T-helper 1 cell treated with Interleukin-12 subunit alpha and Interleukin-12 subunit beta and Interleukin-4 antibody, amounts not matched to agents 30 ng/mL and 1 ng/mL, for 36 hours (primary cell): Measurements from ENCODE around the gene GRAP. TPM values are rescaled to one million over a fixed set of nuclear protein-coding genes. Genes with fewer than 3 reads are reported as not detected.

Experiments
- intact Hi-C: fragments of 100-400 bp; cut with micrococcal nuclease; formaldehyde crosslinking; loops from one replicate; pipeline ENCODE4 v1.15.1; 2024
- total RNA-seq: library from RNA; stranded (reverse); gene quantifications from 2 replicates; pipeline ENCODE4 v1.2.3, GENCODE V29; 2022

Gene GRAP
- total RNA-seq, 1 donor from 2014 or later: 28.5 TPM

DNA sequence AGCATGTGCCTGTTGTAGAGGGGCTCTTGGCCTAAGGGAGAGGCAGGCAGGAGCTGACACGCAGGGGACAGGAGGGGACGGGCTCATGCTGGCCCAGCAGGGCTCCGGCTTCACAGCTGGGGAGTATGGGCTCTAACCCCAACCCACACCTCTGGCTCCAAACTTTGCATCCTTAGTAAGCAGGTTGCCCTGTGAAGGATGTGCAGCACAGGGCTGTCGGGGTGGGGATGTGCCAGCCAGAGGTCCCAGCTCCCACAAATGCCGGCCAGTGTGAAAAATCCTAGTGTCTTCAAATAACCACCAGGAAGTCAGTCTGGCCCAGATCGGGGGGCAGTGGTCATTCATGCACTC lies 28.2 kb downstream of the GRAP start:
- intact Hi-C loops: no loop called here

DNA sequence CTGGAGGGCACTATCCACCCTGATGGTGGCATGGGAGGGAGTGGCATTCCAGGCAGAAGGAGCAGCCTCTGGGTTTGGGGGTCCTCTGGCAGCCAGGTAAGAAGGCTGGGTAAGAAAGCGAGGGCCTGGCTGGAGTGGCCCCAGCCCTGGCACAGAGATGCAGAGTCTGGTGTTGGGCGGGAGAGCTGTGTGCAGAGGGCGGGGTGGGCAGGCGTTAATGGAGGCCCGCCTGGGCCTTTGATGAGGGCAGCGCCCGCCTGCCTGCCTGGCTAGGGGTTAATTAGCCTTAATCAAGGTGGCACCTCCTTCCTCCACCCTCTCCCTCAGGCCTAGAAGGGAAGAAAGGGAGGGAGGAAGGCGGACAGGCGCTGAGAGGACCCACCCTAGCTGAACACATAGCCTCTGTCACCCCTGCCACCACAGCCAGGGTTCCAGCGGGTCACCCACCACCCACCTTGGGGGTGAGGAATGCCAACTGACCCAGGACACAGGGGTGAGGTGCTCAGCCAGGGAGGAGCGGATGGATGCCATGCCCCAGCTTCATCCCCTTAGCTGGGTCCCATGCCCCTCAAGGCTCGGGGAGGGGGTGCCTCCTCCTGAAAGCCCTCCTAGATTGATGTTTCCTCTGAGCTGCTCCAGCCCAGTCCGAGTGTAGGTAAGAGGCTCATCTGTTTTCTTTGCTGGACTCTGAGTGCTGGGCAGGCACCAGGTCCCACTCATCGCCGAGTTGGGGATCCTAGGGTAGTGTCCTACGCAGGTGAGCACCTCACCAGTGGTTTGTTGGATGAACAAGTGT lies 28.8 kb downstream of the GRAP start:
- intact Hi-C loops: no loop called here

DNA sequence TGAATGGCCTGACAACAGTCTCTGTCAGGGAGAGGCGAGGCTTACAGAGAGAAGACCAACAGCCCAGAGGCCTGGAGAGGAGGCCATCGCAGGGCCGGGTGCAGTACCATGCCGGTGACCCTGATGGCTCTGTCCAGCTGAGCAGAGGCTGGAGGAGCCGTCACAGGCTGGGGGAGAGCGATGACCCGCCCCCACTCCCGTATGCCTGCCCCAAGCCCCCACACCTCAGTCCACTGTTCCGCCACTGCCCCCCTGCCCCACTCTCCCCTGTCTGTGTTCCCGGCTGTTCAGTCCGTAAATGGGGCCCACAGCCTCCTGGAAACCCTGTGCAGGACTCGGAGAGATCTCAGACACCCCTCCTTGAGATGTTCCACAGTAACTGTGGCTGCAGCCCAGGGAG lies 29.4 kb downstream of the GRAP start:
- intact Hi-C loops: no loop called here

DNA sequence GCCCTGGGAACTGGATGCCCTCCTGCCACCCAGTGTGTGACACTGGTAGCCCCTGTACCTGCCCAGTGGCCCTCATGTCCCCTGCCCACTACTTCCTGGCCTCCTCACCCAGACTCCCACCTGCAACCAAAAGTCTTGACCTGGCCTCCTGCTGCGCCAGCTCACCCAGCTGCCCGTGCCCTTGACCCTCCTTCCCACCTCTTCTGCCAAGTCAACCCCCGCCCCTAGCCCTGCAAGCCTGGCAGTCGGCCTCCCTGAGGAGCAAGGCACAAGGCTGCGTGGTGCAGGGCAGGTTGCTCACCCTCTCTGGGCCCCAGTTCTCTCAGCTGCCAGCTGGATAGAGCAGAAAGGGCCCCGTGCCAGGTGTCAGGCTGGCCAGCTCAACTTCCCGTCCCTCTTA lies 29.9 kb downstream of the GRAP start:
- intact Hi-C loops: no loop called here

DNA sequence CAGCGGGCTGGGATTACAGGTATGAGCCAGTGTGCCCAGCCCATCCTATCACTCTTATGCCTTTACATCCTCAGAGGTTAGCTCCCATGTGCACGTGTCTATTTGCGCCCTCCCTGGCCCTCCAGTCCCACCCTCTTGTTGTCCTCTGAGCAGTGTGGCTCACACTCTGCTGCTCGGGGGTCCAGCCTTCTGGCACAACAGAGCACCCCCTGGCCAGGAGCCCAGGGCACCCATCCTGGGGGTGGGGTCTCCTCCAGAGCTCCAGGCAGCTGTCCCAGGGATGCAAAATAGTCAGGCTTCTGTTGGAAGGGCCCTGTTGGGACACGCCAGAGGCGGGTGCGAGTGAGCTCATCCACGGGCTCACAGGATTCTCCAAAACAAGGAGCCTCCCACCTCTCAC lies 30.5 kb downstream of the GRAP start:
- intact Hi-C loops: no loop called here

GRCh38 chr17:19015428-19015827 lies 31.3 kb downstream of the GRAP start:
- intact Hi-C loops: no loop called here

DNA sequence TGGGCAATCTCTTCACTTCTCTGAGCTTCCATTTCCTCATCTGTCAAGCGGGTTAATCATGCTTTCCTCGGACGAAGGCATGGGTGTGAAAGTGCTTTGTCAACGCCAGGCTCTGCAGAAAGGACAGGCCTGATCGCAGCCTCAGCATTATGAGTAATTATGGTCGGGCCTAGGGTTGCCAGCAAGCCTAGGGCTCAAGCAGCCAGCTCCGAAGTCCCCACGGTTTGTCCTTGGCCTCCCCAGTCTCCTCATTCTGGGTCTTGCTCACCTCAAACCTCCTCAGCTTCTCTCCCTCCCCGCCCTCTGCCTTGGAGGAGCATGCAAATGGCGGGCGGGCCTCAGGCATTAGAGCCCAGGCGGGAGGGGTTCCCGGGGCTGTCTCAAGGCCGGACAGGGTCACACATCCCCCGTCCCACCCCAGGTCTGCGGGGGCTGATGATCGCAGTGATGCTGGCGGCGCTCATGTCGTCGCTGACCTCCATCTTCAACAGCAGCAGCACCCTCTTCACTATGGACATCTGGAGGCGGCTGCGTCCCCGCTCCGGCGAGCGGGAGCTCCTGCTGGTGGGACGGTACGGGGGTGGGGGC lies 32.0 kb downstream of the GRAP start:
- intact Hi-C loops: no loop called here

GRCh38 chr17:19013806-19014627 lies 32.7 kb downstream of the GRAP start:
- intact Hi-C loops: no loop called here

DNA sequence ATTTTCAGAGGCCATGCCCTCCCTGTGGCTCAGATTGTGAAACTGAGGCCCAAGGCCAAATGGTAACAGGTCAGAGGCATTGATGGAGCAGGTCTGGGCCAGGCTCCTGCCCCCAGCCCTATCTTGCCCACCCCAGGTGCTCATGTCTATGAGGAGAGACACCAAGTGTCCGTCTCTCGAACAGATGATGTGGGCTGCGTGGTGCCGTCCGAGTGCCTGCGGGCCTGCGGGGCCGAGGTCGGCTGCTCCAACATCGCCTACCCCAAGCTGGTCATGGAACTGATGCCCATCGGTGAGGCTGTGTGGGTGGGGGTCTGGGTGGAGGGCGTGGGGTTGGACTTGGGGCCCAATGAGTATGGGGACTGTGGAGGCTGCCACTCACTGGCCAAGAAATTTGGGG lies 33.5 kb downstream of the GRAP start:
- intact Hi-C loops: no loop called here

DNA sequence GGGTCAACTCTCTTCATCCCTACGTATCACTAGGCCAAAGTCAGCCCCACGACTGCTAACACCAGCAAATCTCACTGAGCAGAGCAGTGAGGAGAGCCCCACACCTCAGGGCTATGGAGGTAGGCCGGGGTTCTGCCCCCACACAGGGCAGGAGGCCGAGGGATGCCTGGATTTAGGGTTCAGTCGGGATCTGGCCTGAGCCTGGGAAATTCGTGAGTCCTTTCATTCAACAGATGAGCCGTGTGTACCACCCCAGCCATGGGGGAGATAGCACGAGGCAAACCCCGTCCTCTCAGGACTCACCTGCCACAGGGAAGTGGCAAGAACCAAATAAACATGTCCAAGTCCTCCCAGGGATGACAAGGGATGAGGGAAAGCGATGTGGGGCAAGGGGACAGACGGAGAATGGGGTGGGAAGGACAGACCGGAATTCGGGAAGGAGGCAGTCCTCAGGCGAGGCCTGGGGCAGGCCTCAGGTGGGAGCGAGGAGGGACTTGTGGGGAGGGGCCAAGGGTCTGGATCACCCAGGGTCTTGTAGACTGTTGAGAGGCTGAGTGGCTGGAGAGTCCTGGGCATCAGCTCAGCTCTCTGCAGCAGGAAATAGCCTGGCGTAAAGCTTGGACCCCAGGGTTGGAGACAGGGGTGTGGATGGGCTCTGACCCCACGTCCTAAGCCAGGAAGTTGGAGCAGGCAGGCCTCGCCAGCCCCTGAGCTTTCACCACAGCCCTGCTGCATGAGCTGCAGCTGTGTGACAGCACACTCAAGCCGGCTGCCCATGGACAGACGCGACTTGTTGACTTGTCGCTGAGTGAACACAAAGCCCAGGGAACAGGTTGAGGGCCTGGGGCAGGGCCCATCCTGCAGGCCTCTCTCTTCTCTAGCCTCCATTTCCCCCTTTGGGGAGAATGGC lies 34.3 kb downstream of the GRAP start:
- intact Hi-C loops: no loop called here

GRCh38 chr17:19011581-19011980 lies 35.2 kb downstream of the GRAP start:
- intact Hi-C loops: no loop called here

DNA sequence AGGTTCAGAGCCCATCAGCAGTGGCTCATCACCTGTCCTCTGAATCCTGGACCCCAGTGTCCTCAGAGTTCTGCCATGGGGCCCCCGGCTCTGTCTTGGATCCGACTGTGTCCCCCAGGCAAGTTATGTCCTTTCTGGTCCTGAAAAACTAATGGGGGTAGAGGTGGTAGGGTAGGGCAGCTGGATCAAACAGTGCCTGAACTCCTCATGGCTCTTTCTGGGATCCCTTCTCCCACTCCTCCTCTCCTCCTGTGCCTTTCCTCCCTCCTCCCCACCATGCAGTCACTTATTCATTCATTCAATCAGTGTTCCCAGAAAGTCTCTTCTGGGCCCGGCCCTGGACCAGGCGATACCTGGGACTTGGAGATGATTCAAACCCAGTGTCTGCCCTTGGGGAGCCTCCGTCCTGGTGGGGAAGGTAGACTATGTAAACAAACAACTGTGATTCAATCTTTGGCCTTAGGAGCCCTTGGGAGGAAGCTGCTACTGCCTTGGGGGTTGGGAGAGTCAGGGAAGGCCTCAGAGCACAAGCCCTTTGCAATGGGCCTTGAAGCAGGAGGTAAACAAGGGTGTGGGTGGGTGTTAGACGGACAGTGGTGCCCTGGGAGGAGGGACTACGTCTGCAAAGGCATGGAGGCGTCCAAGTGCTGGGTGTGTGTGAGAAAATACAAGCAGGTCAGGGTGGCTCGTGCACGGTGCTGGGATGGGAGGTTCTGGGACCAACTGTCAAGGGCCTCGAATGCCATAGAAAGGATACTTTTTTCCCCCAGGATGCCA lies 35.8 kb downstream of the GRAP start:
- intact Hi-C loops: no loop called here

DNA sequence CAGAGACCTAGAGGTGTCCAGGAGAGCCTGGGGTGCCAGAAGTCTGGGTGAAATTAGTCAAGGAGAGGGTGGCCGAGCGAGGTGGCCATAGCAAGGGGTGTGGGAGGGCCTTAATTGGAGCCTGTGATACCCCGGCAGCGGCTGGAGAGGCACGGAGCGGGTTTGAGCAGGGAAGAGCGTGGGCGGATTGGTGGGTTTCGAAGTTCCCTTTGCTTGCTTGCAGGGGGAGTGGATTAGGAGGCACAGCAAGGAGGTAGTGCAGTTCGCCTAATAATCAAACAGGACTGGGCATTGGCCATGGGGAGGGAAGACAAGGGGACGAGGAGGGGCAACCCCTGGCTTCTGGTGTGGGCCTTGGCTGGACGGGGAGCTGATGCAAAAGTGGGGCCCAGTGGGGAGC lies 36.8 kb downstream of the GRAP start:
- intact Hi-C loops: no loop called here

DNA sequence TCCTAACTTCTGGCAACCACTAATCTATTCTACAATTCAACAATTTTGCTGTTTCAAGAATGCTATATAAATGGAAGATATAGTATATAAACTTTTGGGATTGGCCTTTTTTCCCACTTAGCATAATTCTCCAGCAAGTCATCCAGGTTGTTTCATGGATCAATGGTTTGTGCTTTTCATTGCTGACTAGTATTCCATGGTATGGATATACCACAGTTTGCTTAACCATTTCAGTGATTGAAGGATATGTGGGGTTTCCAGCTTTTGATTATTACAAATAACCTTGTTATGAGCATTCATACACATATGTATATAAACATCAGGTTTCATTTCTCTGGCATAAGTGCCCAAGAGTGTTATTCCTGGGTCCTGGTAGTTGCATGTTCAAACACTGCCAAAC lies 40.1 kb downstream of the GRAP start:
- intact Hi-C loops: no loop called here

GRCh38 chr17:19005789-19006430 lies 40.8 kb downstream of the GRAP start:
- intact Hi-C loops: no loop called here

DNA sequence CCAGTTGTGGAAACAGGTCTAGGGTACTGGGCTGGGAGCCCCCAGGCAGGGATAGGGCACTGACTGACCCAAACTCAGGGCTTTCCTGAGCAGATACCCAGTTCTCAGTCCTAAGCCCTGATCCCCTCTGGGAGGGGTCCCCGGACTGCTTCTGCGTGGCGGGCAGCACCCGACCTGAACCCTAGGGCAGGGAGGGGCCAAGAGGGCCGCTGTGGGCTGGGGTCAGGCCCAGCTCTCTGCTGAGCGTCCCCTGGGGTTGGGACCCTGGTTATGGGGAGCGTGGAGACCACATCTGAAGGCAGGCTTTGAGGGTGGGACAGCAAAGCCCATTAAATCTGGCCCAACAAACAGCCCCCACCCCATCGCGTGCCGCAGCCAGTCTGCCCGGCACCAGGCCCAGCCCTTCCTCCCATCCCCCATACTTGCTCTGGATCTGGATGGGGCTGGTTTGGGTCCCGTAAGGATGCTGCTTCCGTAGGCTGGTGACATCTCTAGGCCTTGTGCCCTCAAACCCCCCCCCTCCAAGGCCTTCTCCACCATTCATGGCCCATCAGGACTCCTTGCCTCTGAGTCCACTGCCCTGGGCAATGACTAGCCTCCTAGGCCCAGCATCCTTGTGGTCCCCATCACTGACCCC lies 41.5 kb downstream of the GRAP start:
- intact Hi-C loops: no loop called here

DNA sequence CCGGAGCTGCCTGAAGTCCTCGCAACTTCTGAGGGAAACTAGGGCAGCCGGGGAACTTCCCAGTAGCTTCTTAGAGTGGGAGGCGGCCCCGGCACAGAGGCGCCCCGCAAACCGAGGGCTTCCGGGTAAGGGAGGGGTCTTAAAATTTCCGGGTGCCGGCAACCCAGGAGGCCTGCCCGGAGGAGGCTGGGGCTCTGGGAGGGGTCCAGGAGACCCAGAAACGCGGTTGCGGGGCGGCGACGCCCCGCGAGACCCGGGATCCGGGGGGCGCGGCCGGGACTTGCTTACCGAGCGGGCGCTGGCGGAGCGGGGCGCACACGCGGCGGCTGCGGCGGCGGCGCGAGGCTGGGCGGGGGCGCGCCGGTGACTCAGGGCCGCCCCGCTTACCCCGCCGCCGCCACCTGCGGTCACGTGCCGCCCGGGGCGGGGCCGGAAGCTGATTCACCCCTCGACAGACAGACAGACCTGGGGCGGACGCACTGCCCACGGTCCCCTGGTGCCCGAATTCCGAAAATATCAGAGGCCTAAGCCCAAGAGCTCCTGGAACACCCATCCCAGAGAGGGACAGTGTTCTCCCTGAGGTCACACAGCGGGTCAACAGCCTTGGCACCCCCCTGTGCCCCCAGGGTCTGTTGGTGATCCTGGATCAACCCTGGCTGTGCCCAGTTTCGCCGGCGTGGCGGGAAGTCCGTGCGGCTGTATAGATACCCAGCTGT lies 42.2 kb downstream of the GRAP start, which contains the start of gene FAM83G:
TSS of gene FAM83G (minus strand) at position 344 of the 716 bp plus-strand sequence. CDS start 723 bp downstream, outside the sequence.
- intact Hi-C loops: loop anchor here (1.0 to 5.0 kb wide), 3 partner anchors 82 to 146 kb away; partner anchors contain the start of gene PRPSAP2

- intact Hi-C loops: loop anchor here (1.0 to 5.0 kb wide), 3 partner anchors 81 to 145 kb away; partner anchors contain the start of gene PRPSAP2
Measured at GRCh38 chr17:19003543-19004420, 43.0 kb downstream of the GRAP start.
